GM21786 (cell line): ENCODE results near the gene TCF7L1.

Source experiments
- ATAC-seq: cut with Tn5 transposase; IDR thresholded peaks from one replicate; pipeline ENCODE4 v1.9.1; 2021; ENCODE audit not compliant: unreplicated experiment

The TCF7L1 gene

DNA sequence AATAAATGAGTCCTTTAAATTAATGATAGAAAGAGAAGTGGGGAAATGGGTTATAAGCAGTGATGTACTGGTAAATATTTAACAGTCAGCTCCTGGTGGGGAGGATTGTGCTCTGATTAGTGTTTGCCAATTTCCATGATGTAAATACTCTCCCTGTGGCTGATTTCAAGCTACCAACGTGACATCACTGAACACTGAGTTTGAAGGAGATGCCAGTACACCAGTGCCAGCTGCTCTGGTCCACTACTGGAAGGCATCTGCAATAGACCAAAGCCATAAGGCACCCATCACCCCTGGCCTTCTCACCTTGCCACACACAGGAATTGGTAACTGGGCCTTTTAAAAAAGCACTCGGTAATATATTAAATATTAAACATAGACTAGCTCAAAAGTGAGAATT lies 116.9 kb downstream of the TCF7L1 start:
- ATAC-seq = no peak

DNA sequence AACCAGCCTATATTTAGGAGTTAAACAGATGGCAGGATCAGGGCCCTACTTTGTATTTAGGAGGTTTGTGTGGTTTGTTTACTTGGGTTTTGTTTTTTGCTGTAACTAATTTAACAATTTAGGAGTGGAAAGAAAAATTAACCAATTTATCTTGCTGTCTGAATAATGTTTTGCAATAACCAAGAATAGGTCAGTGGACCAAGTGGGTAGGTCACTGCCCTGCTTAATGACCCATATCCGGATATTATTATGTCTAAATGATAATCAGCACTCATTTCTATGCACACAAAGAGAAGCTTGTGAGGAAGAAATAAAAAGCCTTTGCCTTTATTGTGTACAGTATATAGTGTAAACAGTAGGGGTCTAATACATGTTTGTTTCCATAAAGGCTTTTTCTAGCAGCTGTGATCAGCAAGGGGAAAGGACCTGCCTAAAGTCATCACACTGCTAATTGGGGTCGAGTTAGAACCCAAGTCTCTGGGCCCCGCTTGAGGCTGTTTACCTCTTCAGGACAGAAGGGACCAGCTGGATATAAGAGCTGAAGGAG lies 118.0 kb downstream of the TCF7L1 start:
- ATAC-seq = no peak

DNA sequence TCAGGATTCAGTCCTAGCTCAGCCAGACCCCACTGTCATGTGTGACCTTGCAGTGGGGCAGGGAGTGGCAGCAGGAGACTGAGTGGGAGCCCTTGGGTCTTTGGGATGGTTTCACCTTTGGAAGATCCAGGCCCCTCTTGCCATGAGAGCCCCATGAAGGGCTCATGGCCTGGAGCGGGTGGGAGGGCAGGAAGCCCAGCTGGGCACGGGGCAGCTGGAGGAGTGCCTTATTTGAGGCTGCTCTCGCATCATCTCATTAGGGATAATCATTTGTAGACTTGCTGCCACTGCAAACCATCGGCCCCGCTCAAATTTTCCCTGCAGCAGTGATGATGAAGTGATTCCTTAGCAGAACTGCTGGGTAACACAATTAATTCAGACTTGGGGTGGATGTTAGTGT lies 120.7 kb downstream of the TCF7L1 start:
- ATAC-seq = no peak

DNA sequence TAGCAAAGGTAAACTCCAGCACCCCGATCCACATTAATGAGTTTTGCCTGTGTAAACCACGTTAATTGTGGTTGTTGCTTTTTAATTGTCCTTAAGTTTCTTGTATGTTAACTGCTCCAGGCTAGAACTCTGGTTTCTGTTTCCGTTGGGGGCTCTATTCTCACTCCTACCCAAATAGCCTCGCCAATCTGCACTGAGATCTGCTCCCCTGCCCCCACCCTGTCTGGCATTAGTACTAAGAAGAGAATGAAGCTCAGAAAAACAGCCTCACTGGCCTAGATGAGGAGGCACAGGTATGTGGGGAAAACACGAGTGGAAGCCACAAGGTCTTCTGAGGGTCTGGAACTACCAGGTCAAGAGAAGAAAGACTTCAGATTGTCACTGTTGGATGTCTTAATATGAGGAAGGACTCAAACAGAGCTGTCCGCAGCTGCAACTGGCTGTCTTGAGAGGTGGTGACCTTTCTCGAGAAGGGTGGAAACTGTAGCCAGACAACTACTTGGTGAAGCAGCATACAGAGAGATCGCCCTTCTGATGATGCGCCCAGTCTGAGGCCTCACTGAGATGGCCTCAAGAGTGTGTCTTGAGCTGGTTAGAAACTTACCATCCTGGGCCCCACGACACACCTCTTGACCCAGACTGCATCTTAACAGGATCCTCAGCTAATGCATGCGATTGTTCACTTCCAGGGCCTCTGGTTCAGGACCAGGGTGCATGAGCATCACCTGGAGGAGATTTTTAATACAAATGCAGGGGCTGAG lies 121.5 kb downstream of the TCF7L1 start:
- no peak for ATAC-seq

DNA sequence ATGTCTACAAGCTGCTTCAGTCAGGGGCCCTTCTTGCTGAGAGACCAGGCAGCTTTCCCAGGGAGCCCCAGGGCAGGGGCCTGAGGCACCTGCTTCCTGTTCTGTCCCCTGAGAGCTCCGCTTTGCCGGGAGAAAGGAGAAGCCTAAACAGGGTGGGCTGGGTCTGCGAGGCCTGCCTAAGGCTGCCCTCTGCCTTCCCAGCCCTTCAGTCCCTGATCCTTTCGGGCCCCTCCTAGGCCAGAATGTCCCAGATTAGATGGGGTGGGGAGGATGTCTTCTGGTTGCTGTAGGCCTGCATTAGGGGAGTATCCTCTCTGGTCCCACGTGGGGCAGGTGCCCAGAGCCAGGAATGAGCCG lies 122.2 kb downstream of the TCF7L1 start:
- ATAC-seq = no peak

DNA sequence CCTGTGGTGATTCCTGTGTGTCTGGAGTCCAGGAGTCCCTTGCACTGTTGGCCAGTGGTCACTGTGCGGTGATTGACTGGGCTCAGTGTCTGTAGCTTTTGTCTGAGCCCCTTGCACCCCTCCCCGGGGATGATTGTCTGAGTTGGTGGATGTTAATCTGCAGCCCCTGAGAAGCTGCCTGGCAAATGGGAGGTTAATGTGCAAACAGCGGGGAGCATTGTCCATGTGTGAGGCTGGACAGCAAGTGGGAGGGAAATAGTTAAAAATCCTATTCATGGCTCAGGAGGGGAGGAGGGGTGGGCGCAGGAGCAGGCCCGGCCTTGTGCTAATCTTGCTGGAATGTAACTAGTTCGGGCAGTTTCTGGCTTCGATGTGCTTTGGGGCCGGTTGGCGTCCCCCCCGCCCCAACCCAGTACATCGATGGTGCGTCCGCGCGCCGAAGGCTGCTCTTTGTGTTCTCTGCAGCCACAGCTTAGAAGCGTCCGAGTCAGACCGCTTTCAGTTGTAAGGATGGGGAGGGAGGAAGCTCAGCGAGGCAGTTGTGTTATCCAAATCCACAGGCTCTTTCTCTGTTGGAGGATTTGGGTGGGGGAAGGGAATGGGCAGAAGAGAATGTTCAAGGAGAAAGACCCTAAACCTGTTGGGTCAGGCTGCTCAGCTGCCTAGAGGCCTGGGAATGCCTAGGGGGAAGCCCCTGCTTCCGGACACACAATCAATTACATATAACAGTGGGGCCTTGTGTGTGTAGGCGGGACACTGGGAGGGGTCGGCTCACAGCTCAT lies 122.8 kb downstream of the TCF7L1 start:
- ATAC-seq = no peak

DNA sequence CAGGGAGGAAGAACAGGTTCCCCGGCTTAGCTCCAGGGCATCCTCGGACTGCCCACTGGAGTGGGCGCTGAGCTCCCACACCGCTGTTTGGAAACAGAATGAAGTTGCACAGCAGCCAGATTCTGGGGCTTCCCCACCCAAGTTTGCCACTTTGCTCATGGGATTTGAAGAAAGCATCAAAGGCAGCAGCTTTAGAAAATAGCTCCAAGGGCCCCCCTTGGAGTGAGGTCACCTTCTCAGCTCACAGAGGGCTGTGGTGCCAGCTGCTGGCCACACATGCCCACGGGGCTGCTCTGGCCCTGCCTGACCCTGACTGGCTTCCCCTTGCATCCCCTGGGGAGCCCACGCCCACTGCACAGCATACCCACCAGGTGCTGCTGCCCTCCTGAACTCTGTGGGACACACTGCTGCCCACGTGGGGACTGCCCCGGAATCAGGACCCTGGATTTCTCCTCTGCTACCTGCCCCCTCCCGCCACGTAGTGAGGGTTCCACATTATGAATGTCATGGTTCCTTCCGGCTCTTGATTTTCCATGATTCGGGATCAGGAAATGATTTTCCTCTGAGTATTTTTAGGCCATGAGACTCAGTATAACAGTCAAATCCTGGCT lies 124.3 kb downstream of the TCF7L1 start:
- no peak for ATAC-seq

DNA sequence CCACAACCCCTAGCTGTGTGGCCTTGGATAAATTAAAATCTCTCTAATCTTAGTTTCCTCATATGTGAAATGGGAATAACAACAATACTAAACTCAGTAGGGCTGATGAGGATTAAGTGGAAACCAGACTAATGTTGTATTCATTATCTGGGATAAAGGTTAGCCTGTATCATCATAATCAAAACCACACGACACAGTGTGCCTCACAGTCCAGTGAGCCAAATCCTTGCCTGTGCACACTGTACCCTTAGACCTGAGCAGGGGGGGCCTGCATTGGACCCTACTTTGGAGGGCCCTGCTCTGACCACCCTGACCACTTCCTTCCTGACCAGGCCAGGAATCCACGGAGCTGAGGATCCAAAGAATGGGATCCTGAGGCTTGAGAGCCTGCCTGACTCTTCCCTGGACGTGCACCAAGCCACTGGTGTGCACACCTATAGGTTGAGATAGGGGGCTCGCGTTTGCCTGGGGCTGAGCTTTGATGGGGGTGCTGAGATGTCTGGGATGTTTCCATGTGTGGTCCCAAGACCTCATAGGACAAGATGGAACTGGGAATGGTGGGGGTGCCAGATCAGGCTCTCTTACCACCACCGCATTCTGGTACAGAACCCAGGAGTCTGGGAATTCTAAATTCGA lies 124.9 kb downstream of the TCF7L1 start:
- no peak for ATAC-seq

DNA sequence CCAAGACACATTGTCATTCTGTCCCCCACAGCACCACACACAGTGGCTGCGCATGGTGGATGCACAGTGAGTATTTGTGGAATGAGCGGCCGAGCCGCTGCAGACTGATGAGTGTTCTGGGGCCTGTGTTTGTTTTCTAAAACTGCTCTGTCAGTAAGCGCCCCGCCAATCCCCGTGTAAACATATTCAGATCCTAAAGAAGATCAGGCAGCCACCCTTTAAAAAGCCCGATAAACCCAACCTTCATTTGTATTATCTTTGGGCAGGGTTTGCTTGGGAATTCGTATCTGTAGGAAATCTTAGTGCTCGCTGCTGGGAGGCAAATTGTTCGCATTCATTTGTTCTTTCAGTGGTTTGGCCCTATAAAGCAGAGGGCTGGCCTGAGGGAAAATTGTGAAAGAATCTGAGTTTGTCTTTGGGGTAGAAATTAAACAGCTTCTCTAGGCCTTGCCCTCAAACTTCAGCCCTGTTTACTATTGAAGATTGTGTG lies 126.0 kb downstream of the TCF7L1 start:
- ATAC-seq = no peak

DNA sequence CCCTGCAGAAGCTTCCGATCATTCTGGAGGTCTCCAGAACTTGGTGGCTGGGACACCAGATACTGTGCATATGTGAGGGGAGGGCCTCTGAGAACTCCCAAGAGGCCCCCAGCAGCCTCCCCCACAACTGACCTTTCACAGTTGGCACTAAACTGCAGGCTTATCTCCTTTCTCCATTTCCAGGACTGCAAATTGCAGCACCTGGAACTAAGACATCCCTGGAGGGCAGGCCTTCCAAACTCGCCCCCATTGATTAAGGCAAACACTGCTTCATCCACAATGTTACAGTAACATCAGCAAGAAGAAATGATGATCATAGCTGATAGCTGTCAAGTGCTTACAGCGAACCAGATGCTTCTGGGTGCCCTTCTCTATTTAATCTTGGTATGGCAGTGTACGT lies 126.7 kb downstream of the TCF7L1 start:
- ATAC-seq = no peak

DNA sequence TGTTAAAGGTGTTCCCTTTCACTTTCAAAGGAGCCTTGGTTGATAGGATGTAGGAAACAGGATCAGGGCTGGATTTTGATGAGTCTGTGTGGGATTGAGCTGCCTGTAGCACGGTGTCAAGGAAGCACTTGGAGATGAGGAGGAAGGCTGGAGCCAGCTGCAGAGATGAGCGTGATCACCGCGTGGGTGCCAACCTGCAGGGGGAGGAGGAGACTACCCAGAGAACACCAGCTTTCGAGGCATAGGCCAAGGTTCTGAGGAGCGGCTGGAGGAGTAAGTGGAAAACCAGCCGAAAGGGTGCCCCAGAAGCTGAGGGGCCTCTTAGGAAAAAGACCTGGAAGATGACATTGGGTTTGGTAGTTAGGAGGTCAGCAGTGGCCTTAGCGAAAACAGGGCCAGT lies 130.4 kb downstream of the TCF7L1 start:
- no peak for ATAC-seq

DNA sequence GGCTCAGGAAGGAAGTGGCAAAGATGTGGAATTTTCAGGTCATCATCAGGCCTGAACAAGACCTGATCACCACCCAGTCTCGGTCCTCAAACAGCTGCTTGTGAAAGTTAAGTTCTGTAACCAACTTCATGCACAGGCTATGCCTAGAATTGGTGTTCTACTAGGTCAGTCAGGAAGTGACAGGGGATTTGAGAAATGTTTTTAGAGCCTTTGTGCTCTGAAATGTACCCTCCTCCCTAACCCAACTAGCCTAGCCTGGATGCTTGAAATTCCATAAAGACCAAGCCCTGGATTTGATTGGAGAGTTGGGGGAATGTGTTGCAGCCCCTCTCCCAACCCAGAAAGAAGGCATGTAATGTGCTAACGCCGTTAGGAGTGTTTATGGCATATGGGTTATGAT lies 131.3 kb downstream of the TCF7L1 start:
- no peak for ATAC-seq

DNA sequence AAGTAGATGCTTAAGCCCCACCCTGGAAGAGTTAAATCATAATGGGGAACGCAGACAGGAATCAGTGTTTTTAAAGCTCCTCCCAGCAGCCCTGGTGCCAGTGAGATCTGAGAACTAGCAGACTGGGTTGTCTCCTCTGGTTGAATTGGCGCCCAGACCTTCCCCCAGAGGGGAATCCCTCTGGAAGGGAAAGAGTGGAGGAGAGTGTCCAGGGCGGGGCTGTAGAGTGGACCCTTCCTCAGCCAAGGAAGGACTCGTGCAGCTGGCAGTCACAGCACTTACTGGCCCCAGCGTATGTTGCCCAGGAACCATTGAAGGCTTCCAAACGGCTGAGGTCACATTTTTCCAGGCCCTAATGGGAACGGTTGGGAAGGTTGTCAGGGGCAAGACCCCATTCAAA lies 132.1 kb downstream of the TCF7L1 start:
- ATAC-seq = no peak

DNA sequence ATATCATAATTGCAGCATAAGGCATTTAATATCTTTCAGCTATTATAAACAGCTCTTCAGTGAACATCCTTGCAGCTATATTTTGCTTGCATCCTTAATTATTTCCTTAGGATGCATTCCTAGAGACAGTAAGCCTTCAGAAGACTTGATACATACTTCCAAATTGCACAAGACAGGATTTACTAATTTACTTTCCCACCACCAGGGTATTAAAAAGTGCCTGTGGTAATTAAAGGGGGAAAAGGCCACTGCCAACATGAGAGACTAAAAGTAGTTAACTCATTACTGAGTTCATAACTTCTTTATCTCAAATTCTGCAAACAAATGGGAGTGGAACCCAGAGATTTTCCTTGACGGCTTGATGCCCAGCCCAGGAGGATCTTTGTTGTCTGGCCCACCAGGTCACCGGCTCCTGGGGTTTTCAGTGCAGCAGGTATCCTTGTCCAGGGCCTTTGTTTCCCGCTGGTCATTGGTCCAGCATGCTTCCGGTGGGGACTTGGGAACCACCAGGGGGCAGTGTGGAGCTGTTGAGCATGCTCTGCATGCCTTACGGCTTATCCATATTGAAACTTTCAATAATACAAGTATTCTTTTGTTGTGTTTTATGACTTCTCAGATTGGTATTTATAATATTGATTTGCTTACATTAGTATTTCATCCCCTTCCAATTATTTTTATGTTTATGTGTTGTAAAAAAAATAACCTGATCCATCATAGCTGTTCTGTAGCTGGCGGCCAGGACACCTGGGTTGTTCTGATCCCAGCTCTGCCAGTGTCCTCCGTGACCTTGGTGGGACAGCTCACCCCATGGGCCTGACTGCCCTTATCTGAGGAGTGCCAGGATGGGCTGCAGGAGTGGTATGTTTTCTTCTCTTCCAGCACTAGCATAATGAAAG lies 133.2 kb downstream of the TCF7L1 start:
- ATAC-seq = no peak

DNA sequence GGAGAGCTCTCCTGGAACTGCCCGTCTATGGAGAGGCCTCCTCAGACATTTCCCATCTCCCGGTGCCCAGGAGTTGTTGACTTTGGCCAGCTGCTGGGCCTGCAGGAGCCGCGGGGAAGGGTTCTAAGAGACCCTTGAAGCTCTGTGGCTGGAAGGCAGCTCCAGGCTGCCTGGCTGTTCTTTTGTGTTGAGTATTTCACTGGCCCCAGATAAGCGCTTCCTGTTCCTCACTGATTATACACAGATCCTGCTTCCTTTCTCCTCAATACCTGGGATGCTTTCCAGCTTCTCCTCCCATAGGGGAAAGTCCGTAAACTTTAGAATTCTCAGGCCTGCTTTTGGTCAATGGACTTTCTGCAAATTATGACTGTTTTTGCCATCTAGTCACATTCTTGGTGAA lies 136.8 kb downstream of the TCF7L1 start:
- no peak for ATAC-seq

DNA sequence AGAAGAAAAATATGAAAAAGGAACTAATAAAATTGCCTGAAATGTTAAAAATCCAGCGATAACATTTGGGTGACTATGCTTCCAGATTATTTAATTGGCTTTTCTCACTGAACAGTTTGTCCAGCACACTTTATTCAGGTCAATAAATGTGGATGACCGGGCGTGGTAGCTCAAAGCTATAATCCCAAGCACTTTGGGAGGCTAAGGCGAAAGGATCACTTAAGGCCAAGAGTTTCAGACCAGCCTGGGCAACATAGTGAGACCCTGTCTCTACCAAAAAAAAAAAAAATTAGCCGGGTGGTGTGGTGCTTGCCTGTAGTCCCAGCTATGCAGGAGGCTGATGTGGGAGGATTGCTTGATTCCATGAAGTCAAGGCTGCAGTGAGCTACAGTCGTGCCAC lies 139.2 kb downstream of the TCF7L1 start:
- ATAC-seq = no peak

DNA sequence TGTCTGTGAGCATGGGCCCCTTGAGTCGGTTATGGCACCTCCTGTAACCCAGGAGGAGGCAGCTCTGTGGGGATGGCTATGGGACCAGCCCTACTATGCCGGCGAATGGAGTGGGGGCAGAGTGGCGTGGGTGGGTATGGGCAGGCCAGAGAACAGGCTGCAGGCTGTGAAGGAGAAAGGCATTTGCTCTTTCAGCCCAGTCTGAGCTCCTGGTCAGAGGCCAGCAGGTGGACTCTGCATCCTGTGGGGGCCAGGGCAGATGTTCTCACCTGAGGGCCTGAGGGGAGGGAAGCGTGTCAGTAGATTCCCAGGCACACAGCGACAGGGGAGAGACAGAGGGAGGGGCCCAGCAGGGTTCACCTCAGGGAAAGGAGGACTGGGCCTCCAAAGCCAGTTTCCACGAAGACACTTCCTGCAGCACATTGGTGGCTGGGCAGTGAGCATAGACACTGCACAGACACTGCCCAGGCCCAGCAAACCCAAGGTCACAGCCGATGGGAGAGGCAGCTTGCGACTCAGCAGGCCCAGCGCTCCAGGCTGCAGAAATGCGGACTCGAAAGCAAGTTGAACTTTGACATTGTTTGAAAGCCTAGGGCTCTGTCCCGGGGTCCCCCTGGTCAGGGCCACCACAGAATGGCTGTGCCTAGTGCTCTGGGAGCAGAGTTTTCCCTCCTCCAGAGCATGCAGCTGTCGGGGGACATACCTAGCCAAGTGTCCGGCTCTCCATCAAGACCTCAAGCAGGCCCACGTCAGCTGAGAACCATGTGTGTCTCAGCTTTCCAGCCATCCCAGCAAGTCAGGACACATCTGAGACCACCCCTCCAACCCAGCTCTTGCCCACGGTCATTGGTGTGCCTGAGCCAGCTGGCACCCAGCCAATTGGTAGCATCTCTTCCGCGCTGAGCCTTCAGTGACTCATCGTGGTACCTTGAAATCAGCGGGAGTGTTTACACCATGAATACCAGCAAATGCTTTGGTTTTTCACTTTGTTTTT lies 140.8 kb downstream of the TCF7L1 start:
- ATAC-seq = no peak

DNA sequence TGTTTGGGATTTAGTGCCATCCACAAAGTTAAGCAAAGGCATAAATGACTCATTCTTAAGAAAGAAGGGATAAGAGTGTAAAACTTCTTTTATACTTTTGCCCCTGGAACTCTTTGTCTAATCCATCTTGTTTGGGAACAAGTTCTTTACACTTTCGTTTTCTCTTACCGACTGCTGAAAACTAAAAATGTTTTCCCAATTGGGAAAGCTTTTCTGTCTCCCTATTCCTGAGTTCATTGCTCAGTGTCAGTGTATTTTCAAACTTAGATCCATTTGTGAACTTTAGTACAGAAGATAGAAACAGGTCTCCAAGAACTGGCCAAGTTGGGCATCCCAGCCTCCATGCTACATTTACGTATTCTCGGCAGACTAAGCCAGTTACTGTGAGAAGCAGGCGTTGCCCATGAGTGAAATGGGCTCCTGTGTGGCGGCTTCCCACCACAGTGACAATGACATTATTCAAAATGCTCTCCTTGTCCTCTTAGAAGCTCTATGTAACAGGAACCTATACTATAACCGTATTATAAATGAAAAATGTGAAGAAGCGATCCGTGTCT lies 142.9 kb downstream of the TCF7L1 start:
- no peak for ATAC-seq
